GM19395 (cell line): Measurements from ENCODE around the gene NOS1AP.
"Not testable (repeated sequence)": the region's sequence is repeated elsewhere in the genome, so short reads cannot be mapped to it uniquely, and the experiment has no call there.

Experiments
- ATAC-seq: cut with Tn5 transposase; IDR thresholded peaks from one replicate; pipeline ENCODE4 v1.9.1; 2021; ENCODE audit warnings: mild to moderate bottlenecking, moderate library complexity; ENCODE audit not compliant: unreplicated experiment

The NOS1AP gene

DNA sequence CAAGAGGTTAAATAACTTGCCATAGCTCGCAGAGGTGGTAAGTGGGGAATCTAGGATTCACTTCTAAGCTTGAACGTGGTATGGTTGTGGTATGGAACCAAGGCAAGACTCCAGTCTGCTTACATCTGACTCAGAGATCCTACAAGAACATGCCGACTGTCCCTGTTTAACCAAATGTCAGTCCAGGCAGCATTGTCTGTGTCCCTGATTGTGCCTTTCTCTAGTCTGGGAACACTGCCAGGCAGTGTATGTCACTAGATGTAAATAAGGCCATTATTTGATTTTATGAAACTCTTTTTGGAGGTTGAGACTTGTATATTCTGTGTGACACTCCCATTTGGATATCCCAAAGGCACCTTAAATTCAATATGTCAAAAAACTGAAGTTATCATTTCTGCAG, 96.0 kb downstream of the NOS1AP start:
- no peak for ATAC-seq

DNA sequence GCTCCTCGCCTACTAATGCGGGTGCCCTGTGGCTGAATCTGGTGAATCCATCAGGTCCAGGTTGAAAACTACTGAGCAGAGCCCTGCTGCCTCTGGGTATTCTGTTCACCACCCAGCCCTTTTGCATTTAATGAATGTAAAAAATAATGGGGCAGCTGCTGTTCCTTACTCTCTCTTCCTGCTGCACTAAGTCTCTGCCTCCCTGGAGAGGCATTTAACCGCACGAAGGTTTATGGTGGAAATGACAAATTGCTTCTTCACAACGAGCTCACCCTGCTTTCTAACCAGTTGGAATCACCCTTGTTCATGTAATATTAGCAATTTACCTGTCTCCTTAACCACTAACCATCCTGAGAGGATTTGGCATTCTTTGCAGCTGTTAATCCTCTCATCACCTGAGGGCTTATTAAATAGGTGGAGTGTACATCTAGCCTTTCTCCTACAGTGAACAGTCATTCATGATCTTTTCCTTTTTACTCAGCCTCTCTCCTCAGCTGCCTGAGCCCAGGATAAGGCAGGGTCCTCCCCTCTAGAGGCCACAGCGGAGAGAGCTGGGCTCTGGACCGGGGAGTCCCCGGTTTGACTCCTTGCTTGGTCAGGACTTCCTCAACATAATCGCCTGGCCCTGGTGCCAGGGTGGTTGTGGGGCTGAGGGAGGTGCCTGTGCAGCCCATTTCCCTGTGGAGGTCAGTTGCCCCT, 97.6 kb downstream of the NOS1AP start:
- ATAC-seq: no peak

DNA sequence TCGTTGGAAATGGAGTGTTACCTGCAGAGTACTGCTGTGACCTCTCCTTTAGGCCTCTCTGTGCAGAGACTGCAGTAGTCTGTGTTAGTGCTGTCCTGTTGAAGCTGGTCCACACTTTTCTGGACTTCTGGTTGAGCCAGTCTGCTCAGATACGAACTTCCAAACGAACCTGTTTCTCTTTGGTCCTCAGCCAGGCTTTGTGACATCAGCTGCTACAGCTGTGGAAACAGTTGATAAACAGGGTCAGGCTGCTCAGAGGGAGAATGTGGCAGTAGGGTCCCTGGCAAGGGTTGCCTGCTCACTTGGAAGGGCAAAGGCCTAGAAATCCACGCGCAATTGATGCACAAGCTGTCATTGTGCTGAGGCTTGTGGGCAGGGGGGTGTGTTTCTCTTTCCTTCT, 98.8 kb downstream of the NOS1AP start:
- no peak for ATAC-seq

DNA sequence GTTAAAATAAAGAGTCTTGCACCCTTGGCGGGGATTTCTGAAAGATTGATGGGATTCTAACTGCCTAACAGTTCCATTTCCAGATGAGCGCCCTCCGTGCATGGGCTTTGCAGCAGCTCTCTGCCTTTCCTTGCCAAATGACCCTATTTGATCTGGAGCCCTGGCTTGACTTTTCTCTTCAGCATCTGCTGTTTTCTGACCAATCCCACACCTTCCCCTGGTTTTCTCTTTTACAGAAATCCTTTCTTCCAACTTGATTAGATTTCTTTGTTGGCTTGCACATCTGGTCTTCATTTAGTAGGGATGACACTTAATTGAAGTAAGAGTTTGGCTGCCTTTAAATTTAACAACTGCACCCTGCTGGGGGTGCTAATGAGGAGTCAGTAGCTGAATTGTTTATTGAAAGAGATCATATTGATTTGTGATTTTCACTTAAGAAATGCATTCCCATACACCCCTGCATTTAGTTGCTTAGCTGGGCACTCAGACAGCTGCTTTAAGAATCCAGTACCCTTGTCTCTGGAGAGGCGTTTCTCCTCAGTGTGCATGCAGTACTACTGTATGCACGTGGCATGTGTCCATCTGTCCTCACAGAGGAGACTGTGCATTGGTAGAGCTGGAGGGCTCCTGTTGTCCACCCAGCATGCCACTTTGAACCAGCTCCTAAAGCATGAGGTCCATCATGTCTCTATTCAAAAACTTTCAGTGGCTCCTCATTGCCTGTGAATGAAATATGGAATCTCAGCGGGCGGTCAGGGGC, 99.7 kb downstream of the NOS1AP start:
- ATAC-seq: no peak

DNA sequence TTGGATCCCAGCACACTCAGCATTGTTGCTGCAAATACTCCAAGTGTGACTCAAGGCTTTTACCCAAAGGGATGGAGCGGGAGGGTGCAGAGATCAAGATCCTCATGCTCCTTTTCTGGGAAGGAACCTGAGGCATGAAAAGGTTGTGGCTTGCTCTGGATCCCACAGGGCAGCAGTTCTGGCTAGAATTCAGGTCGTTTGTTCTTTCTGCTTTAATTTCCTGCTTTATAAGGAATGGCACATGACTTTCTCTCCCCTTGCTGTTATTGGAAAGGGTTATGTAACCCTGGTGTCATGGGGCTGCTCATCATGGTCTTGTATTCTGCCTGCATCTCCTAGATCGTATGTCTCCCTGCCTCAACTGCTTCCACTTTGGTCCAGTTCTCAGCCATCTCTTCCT, 101.6 kb downstream of the NOS1AP start:
- ATAC-seq: no peak

DNA sequence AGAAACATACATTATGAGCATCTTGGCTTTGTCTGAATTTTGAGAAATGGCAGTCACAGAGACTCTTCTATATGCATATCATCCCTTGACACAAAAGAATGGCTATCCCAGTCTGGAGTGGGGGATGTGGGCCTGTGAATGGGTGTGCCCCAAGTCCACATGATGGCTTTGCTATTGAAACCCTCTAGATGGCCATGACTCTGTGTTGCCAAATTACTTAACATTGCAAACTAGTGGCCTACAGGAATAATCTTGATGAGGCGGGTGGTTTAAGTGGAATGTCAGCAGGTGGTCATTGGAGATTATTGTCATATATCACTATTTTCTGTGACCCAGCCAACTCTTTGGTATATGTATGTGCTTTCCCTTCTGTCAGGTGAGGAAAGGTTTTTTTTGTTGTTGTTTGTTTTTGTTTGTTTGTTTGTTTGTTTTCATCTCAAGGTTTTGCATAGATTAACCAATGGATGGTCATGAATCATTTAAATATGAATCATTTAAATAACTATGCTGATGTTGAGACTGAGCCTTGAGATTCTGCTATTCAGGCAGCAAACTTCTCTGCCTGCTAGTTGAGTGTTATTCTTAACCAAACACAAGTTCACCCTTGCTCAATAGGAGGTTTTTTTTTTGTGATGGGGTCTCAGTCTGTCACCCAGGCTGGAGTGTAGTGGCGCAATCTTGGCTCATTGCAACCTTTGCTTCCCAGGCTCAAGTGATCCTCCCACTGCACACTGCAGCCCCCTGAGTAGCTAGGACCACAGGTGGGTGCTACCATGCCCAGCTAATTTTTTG, 103.0 kb downstream of the NOS1AP start:
- ATAC-seq: no peak

DNA sequence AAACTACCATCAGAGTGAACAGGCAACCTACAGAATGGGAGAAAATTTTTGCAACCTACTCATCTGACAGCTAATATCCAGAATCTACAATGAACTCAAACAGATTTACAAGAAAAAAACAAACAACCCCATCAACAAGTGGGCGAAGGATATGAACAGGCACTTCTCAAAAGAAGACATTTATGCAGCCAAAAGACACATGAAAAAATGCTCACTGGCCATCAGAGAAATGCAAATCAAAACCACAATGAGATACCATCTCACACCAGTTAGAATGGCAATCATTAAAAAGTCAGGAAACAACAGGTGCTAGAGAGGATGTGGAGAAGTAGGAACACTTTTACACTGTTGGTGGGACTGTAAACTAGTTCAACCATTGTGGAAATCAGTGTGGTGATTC, 104.1 kb downstream of the NOS1AP start:
- ATAC-seq: not testable (repeated sequence)

DNA sequence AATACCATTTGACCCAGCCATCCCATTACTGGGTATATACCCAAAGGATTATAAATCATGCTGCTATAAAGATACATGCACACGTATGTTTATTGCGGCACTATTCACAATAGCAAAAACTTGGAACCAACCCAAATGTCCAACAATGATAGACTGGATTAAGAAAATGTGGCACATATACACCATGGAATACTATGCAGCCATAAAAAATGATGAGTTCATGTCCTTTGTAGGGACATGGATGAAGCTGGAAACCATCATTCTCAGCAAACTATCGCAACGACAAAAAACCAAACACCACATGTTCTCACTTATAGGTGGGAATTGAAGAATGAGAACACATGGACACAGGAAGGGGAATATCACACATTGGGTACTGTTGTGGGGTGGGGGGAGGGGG, 104.5 kb downstream of the NOS1AP start:
- ATAC-seq: not testable (repeated sequence)

DNA sequence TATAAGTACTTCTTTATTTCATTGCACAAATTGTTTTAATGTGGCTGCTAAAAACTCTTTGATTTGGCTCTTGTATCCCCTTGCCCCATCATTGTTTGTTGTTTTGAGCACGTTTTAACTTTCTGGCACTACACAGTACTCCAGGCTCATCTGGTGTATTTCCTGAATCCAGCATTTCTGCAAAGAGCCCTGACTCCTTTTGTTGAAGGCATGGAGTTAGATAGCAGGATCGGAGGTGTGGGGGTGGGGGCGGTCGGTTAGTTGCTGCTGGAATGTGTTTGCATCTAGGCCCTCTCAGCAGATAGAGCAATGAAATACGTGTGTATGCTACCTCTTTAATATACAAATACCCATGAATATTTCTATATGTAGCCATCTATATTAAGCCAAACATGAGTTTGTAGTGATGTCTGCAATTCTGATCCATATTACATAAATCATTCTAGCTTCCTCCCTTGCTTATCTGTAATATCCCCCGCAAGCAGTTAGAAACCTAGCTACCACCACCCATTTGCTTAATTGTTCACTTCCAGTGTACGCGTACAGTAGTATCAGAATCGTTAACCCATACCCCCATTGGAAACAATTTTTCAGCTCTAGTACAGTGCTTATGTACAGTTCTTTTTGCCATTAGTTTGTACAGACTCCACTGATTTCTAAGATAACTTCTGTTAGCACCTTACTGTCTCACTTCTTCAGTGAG, 106.0 kb downstream of the NOS1AP start:
- no peak for ATAC-seq

DNA sequence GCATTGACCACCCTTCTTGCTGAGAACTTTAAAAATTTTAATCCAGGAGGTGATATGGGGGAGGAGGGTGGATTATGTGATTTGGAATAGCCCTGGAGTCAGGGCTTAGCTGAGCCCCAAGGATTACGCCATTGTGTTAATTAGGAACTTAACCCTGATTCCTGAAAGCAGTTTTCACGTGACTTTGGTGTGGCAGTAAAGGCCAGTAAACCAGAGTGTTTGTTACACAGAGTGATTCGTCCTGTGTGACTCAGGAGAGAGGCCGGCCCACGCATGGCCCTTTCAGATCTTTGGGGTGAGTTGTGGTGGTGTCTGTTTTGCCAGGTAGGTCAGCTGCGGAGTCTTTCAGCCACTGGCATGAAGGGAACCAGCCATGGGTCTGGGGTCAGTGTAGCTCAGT, 107.6 kb downstream of the NOS1AP start:
- ATAC-seq: no peak

DNA sequence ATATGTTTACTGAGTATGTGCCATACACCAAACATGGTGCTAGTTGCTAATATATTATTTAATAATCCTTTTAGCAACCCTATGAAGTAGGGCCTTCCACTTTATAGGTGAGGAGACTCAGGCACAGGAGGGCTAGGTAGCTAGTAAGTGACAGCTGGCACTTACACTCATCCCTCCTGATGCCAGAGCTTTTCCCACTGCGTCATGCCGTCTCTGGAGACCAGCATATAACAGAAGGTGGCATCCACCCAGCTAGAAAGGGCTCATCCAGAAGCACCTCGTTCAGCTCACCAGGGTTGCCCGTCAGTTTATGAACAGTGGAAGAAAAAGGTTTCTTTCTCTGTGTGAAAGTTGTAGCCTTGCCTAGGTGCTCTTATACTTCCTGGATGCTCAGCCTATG, 108.9 kb downstream of the NOS1AP start:
- ATAC-seq: no peak

DNA sequence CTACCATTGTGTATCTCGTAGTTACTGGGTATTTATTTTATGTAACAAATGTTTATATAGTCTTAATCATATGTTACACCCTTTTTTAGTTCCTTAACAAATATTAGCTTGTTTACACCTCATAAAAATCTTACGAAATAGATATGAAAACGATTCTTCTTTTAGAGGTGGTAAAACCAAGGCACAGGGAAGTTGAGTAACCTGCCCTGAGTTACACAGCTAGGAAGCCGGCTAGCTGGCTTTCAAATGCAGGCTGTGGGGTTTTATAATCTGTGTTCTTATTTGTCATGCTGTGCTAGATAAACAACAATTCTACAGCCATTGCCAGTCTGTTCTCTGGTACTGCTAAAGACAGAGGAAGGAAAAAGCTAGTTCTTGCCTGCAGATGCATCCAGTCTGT, 109.6 kb downstream of the NOS1AP start:
- no peak for ATAC-seq

DNA sequence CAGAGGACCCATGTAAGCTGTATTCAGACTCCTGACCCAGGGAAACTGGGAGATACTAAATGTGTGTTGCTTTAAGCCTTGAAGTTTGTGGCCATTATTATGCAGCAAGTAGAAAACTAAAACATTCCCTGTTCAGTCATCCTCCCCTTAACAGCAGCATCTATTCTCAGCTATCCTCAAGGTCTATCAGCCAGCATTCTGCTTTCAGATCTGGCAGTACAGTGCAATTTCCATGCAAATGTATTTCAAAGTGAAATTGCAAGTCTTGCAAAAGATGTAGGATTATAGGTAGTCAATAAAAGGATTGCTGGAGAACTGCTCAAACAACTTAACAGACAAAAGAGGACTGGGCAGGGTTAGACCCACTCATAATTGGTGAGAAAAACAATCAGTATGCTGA, 111.3 kb downstream of the NOS1AP start:
- no peak for ATAC-seq

DNA sequence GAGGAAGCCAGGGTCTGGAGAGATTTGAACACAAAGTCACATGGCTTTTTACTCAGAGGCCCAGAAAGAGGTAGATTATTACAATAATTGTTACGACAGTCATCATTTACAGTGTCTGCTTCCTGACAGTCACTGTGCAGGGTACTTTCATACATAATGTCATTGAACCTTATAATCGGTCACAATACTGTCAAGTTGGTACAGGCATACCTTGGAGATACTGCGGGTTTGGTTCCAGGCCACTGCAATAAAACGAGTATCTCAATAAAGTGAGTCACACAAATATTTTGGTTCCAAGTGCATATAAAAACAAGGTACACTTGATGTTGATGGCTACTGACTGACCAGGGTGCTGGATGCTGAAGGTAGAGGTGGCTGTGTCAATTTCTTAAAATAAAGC, 112.6 kb downstream of the NOS1AP start:
- ATAC-seq: no peak

DNA sequence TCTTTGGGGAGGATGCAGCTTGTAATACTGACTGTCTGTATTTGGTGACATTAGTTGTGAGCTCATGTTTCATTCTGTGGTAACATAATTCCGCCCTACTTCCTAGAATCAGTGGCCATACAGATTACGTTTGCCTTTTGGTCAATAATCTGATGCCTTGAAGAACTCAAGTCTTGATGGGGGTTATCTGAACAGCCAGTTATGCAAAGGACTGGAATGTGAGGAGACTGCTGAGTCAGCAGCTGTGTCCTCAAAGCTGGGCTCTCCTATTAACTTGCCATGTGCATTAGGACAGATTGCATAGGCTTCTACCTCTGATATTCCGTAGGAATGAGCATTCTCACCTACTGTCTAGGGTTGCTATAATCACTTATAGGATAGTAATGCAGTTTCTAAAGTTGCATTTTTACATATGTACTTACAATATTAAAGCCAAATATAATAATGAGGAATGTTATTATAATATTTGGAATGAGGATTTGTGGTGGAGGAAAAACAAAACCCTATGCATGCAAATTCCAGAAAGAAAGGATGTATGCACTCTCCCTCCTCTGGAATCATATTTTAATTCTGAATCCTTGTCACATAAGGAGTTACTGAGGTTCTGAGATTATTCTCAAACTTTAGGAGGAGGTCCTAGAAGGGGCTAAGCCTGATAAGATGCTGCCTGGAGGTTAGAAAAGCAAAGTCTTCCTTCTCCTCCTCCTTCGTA, 116.0 kb downstream of the NOS1AP start:
- no peak for ATAC-seq

DNA sequence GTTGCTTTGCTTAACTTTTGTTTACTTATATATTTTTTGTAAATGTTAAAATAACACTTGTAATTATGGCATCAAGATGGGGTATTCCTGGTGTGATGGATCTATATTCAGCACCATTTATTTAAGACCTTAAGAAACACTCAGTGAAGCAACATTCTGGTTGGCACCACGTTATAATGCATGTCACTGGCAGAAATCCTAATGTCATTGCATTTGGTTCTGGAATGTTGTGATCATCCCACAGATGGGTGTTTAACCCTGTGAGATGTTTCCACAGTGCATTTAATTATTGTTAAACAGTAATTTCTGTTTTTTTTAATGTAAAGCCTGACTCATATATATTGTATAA, 116.5 kb downstream of the NOS1AP start:
- ATAC-seq: no peak

DNA sequence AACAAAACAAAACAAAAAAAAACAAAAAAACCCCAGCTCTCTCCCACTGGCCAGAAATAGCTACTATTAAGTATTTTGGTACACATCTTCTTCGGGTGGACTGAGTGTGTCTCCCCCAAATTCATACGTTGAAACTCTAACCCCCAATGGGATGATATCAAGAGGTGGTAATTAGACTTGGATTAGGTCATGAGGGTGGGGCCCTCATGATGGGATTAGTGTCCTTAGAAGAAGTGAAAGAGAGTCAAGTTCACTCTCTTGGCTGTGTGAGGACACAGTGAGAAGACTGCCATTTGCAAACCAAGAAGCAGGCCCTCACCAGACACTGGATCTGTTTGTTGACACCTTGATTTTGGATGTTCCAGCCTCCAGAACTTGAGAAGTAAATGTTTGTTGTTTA, 116.9 kb downstream of the NOS1AP start:
- ATAC-seq: no peak

DNA sequence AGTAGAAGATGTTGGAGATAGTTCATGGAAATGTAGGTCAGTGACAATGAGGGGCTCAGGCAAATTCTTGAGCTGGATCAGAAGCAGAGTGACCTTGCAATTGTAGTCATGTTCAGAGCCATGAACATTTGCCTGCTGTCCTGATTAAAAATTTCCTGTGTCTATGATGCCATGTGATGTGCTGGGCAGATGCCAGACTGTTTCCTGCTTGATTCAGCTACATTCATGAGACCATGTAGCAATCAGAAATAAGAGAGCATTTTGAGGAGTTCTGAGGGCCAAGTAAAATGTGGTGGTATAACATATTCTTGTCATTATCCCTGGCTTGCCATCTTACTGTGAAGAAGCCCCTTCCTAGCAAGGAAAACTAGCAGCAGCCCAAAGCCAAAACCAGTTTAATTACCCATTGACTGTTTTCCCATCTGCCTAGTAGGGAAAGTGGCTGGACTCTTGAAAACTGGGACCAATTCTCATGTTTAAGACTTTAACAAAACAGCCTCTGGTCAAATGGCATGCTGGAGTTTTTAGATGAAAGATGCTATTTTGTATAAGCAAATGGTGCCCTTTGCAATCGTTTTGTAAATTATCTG, 118.3 kb downstream of the NOS1AP start:
- ATAC-seq: no peak

DNA sequence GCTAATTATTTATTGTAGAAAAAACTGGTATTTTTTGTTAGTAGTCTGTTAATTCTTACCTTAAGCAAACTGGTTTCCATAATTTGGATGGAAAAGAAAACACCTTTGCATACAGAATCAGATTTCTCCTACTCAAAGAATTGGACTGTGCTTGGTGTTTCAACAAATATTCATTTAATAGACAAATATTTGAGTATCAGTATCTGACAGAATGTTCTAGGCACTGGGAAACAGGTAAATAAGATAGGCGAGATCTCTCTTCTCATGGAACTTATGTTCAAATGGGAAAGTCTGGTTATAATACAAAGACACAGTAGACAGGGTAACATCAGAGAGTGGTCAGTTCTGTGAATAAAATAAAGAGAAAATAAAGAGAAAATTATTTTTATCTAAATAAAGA, 119.9 kb downstream of the NOS1AP start:
- ATAC-seq: no peak
